IMR-90 (cell line): ENCODE data around the gene SEMA6C. TPM values are rescaled to one million over a fixed set of nuclear protein-coding genes. Genes with fewer than 3 reads are reported as not detected.

ENCODE experiments used
- ATAC-seq: fragments of 200-7000 bp; cut with Tn5 transposase; 2 replicates; pipeline ENCODE4 v1.9.1; 2020; ENCODE audit warnings: low read depth, mild to moderate bottlenecking, moderate library complexity
- BruUV-seq: library from RNA; stranded (reverse); fragments of 400-500 nt; replicated peaks from 2 replicates; lab custom pipeline; 2021; lab: Mats Ljungman, UMichigan
- CTCF ChIA-PET: fragments of 300-600 bp; formaldehyde crosslinking; extraction: SDS; loops from one replicate; lab custom pipeline; 2021; ENCODE audit warnings: antibody characterized with exemption; lab: Yijun Ruan, JAX
- POLR2A ChIA-PET: fragments of 300-600 bp; sonication (Branson Sonifier 250); formaldehyde crosslinking; loops from one replicate; lab custom pipeline; 2022; ENCODE audit warnings: antibody characterized with exemption; ENCODE audit not compliant: unreplicated experiment; lab: Charles Lee
- DNase-seq: peaks from one replicate; pipeline ENCODE4 v3.0.0; 2013
- H2AFZ ChIP-seq: replicated peaks from 2 replicates; pipeline ENCODE3; 2013; ENCODE audit warnings: low read length, mild to moderate bottlenecking; ENCODE audit not compliant: poor library complexity
- H2AK5ac ChIP-seq: 2 replicates; pipeline ENCODE4 v1.6.1; 2013; ENCODE audit warnings: low read depth, low read length, inconsistent platforms
- H2AK9ac ChIP-seq: replicated peaks from 2 replicates; pipeline ENCODE3; 2013; ENCODE audit warnings: mild to moderate bottlenecking, low read depth, low read length, moderate library complexity; ENCODE audit not compliant: poor library complexity
- H2BK120ac ChIP-seq: 2 replicates; pipeline ENCODE4 v1.6.1; 2013; ENCODE audit warnings: low read depth, low read length, inconsistent platforms
- H2BK15ac ChIP-seq: 3 replicates; pipeline ENCODE4 v1.6.1; 2013; ENCODE audit warnings: low read depth, low read length, inconsistent platforms
- H2BK20ac ChIP-seq: 2 replicates; pipeline ENCODE4 v1.6.1; 2013; ENCODE audit warnings: low read depth, mild to moderate bottlenecking, inconsistent platforms, low read length, moderate library complexity
- H2BK5ac ChIP-seq: 2 replicates; pipeline ENCODE4 v1.6.1; 2013; ENCODE audit warnings: mild to moderate bottlenecking, low read depth, low read length, inconsistent platforms; ENCODE audit not compliant: poor library complexity, severe bottlenecking
- H3K14ac ChIP-seq: replicated peaks from 2 replicates; pipeline ENCODE4 v1.6.1; 2013; ENCODE audit warnings: low read depth, low read length, inconsistent platforms
- H3K18ac ChIP-seq: 2 replicates; pipeline ENCODE4 v1.6.1; 2013; ENCODE audit warnings: low read depth, low read length, control low read depth
- H3K23ac ChIP-seq: 2 replicates; pipeline ENCODE4 v1.6.1; 2013; ENCODE audit warnings: low read depth, low read length, inconsistent platforms
- H3K27ac ChIP-seq: 2 replicates; pipeline ENCODE4 v1.5.1; 2013; ENCODE audit warnings: mild to moderate bottlenecking, control low read depth, low read length; ENCODE audit not compliant: insufficient read depth
- H3K27me3 ChIP-seq: 2 replicates; pipeline ENCODE4 v1.6.1; 2013; ENCODE audit warnings: low read length; ENCODE audit not compliant: control insufficient read depth, insufficient read depth
- H3K36me3 ChIP-seq: 2 replicates; pipeline ENCODE4 v1.6.1; 2013; ENCODE audit warnings: low read length, mixed read lengths; ENCODE audit not compliant: control insufficient read depth, insufficient read depth
- H3K4ac ChIP-seq: 2 replicates; pipeline ENCODE4 v1.6.1; 2013; ENCODE audit warnings: low read depth, low read length, inconsistent platforms
- H3K4me1 ChIP-seq: 2 replicates; pipeline ENCODE4 v1.6.1; 2013; ENCODE audit warnings: low read length, mixed read lengths; ENCODE audit not compliant: control insufficient read depth, insufficient read depth
- H3K4me2 ChIP-seq: 2 replicates; pipeline ENCODE4 v1.6.1; 2013; ENCODE audit warnings: low read depth, mild to moderate bottlenecking, control low read depth, low read length, moderate library complexity
- H3K4me3 ChIP-seq: 2 replicates; pipeline ENCODE4 v1.5.1; 2013; ENCODE audit warnings: low read depth, mild to moderate bottlenecking, control low read depth, low read length, moderate library complexity; ENCODE audit not compliant: insufficient read depth
- H3K56ac ChIP-seq: 2 replicates; pipeline ENCODE4 v1.6.1; 2013; ENCODE audit warnings: low read length, inconsistent platforms; ENCODE audit not compliant: insufficient read depth; ENCODE audit errors: extremely low read depth
- H3K79me1 ChIP-seq, 2 experiments: 2 replicates each; pipeline ENCODE4 v1.6.1; 2013; ENCODE audit warnings: low read length in 2 of 2, inconsistent platforms in 1 of 2, low read depth in 1 of 2
- H3K9ac ChIP-seq: 2 replicates; pipeline ENCODE4 v1.6.1; 2013; ENCODE audit warnings: low read depth, low read length, control low read depth
- H3K9me1 ChIP-seq: 2 replicates; pipeline ENCODE4 v1.6.1; 2013; ENCODE audit warnings: low read length, inconsistent platforms; ENCODE audit not compliant: insufficient read depth
- H3K9me3 ChIP-seq: 2 replicates; pipeline ENCODE4 v1.6.1; 2013; ENCODE audit warnings: low read length; ENCODE audit not compliant: control insufficient read depth, insufficient read depth
- H4K20me1 ChIP-seq: 2 replicates; pipeline ENCODE4 v1.6.1; 2013; ENCODE audit warnings: low read length, inconsistent platforms; ENCODE audit not compliant: insufficient read depth
- H4K5ac ChIP-seq: 2 replicates; pipeline ENCODE4 v1.6.1; 2013; ENCODE audit warnings: mild to moderate bottlenecking, low read depth, low read length, control low read depth
- H4K8ac ChIP-seq, 2 experiments: 2 replicates each; pipeline ENCODE4 v1.6.1; 2013; ENCODE audit warnings: low read depth in 2 of 2, low read length in 2 of 2, control low read depth in 1 of 2, inconsistent platforms in 1 of 2
- H4K91ac ChIP-seq: 2 replicates; pipeline ENCODE4 v1.6.1; 2013; ENCODE audit warnings: low read depth, low read length, inconsistent platforms; ENCODE audit not compliant: insufficient read depth
- BHLHE40 ChIP-seq: fragments of 150-350 bp; IDR thresholded peaks from 2 replicates; pipeline ENCODE4 v1.6.1; 2016; ENCODE audit warnings: mild to moderate bottlenecking, low read depth, low read length
- MAZ ChIP-seq: IDR thresholded peaks from 2 replicates; pipeline ENCODE4 v1.6.1; 2012; ENCODE audit warnings: low read depth, mild to moderate bottlenecking, low read length, improper control_type of control experiment, moderate library complexity, borderline replicate concordance
- MXI1 ChIP-seq: IDR thresholded peaks from 2 replicates; pipeline ENCODE4 v1.6.1; 2012; ENCODE audit warnings: low read depth, mild to moderate bottlenecking, low read length, moderate library complexity, borderline replicate concordance
- RCOR1 ChIP-seq: IDR thresholded peaks from 2 replicates; pipeline ENCODE4 v1.6.1; 2012; ENCODE audit warnings: mild to moderate bottlenecking, low read length, improper control_type of control experiment; ENCODE audit not compliant: insufficient replicate concordance
- RFX5 ChIP-seq: IDR thresholded peaks from 2 replicates; pipeline ENCODE4 v1.8.0; 2012; ENCODE audit warnings: low read depth, mild to moderate bottlenecking, low read length, moderate library complexity
- SMC3 ChIP-seq: fragments of 150-350 bp; IDR thresholded peaks from 2 replicates; pipeline ENCODE4 v1.6.1; 2016; ENCODE audit warnings: low read depth, mild to moderate bottlenecking, antibody characterized with exemption, low read length, moderate library complexity
- WGBS, 2 experiments: methylation state at CpG; one replicate each; pipeline versions ENCODE4 v1.1.5 to v1.1.7; 2013; ENCODE audit warnings: missing lambda C conversion rate in 2 of 2; ENCODE audit not compliant: insufficient read length in 1 of 2; ENCODE audit errors: extremely low coverage in 2 of 2; 5-methylcytosine and 5-hydroxymethylcytosine counted together
- dilution Hi-C: fragments of 300-500 bp; cut with HindIII; formaldehyde crosslinking; loops from one replicate; pipeline ENCODE4 v1.14.3; 2018; ENCODE audit warnings: low sequenced_read_pairs; ENCODE audit not compliant: unreplicated experiment
- in situ Hi-C: fragments of 300-500 bp; cut with MboI; formaldehyde crosslinking; loops from 3 replicates; pipeline ENCODE4 v1.14.3; 2019; ENCODE audit warnings: low sequenced_read_pairs, inconsistent platforms, mixed read lengths
- intact Hi-C: fragments of 100-400 bp; cut with micrococcal nuclease; formaldehyde crosslinking; loops from 2 replicates; pipeline ENCODE4 v1.10.0; 2022
- polyA plus RNA-seq, 3 experiments: library from polyadenylated mRNA; depleted of rRNA; stranded (reverse); fragments of >200 nt; gene quantifications; 2 replicates each; pipeline ENCODE4 v1.2.3, GENCODE V29; 2012; ENCODE audit warnings: low replicate concordance in 1 of 3
- total RNA-seq: library from RNA; depleted of rRNA; stranded (reverse); fragments of >200 nt; gene quantifications from 2 replicates; pipeline ENCODE4 v1.2.3, GENCODE V29; 2012

SEMA6C gene
- total and polyA plus RNA-seq, 2 of the 4 experiments (the other 2 are of a cell fraction) = 0.36 to 2.0 TPM

- no peak overlapping the region for H3K4me2 ChIP-seq
- BruUV-seq = no TSS peak
- H3K36me3 ChIP-seq = no peaks in the 10 kb centered on the region
Measured at GRCh38 chr1:151147665-151148064, 1.2 kb upstream of the SEMA6C start.

More at GRCh38 chr1:151147665-151148064, 1.2 kb upstream of the SEMA6C start:
- no peak overlapping the region for H3K9ac ChIP-seq
- no peak overlapping the region for H2BK15ac ChIP-seq
- H4K5ac ChIP-seq = no peak overlapping the region
- no peak overlapping the region for H2BK5ac ChIP-seq
- H4K8ac ChIP-seq = peak overlapping the region in 1 of 2 experiments; percentile 49; a peak in 1 of 4 replicates
- ChIA-PET POLR2A (no interaction called here), CTCF (no interaction called here)
- no peak overlapping the region for H2AK5ac ChIP-seq
- dilution Hi-C loops (no loop called here), in situ Hi-C loops (no loop called here), intact Hi-C loops (loop anchor here (5.0 kb wide), 1 partner anchor 75 kb away; the partner anchor contains the start of gene GABPB2)
- no peak overlapping the region for H3K56ac ChIP-seq
- H2BK20ac ChIP-seq = no peak overlapping the region
- peaks cover 2% of the 10 kb centered on the region; the same call in 1 of the 2 replicates for H3K27me3 ChIP-seq
- H3K9me3 ChIP-seq = no peaks in the 10 kb centered on the region
- peaks cover 5% of the 10 kb centered on the region for H3K4me1 ChIP-seq
- H2AK9ac ChIP-seq = no peak overlapping the region
- ATAC-seq = no peak
- no peak overlapping the region for H3K27ac ChIP-seq
- H4K91ac ChIP-seq = no peak overlapping the region
- no peak overlapping the region for H3K18ac ChIP-seq
- H4K20me1 ChIP-seq = peaks cover 5% of the 10 kb centered on the region; the same call in 1 of the 2 replicates
- H2AFZ ChIP-seq = no peak overlapping the region
- no peak overlapping the region for H3K23ac ChIP-seq
- H3K79me1 ChIP-seq = peaks cover 0 to 6% of the 10 kb centered on the region in 2 experiments; a peak in 1 of 4 replicates
- H3K14ac ChIP-seq = no peak overlapping the region
- WGBS, 2 experiments = no CpG with 5 or more reads among the region's 2 CpGs
- DNase-seq = no peak
- H3K9me1 ChIP-seq = peaks cover 4% of the 10 kb centered on the region; the same call in 1 of the 2 replicates
- no peak overlapping the region for H3K4me3 ChIP-seq
- TF ChIP-seq BHLHE40 (no peak), RCOR1 (no peak), SMC3 (no peak), RFX5 (no peak), MXI1 (no peak), MAZ (no peak)
- H2BK120ac ChIP-seq = no peak overlapping the region
- H3K4ac ChIP-seq = no peak overlapping the region
